HepG2 (cell line): ENCODE data around the gene CDK14. TPM values are rescaled to one million over a fixed set of nuclear protein-coding genes. Genes with fewer than 3 reads are reported as not detected.

ENCODE experiments used
- ATAC-seq: fragments of 200-7000 bp; cut with Tn5 transposase; 3 replicates; pipeline ENCODE4 v1.9.1; 2020; ENCODE audit warnings: mild to moderate bottlenecking, moderate library complexity
- BruUV-seq: library from RNA; stranded (reverse); fragments of 400-500 nt; replicated peaks from 2 replicates; lab custom pipeline; 2021; lab: Mats Ljungman, UMichigan
- CTCF ChIA-PET: fragments of 300-600 bp; formaldehyde crosslinking; extraction: SDS; loops from one replicate; lab custom pipeline; 2021; ENCODE audit warnings: low total read pairs, inconsistent platforms, low intra/inter-chr PET ratio; lab: Yijun Ruan, JAX
- POLR2A ChIA-PET: fragments of 350-600 bp; sonication (Branson Sonifier 250); formaldehyde crosslinking; loops from one replicate; lab custom pipeline; 2020; ENCODE audit warnings: antibody characterized with exemption, inconsistent platforms; lab: Yijun Ruan, JAX
- DNase-seq: peaks from one replicate; pipeline ENCODE4 v3.0.0-alpha.2; 2015; ENCODE audit warnings: low spot score
- FAIRE-seq: peaks from 3 replicates; lab custom pipeline; 2011; peaks lifted over from hg19 to GRCh38; lab: Jason Lieb, UNC
- H2AFZ ChIP-seq: one replicate; pipeline ENCODE4 v1.6.1; 2011; ENCODE audit warnings: low read length, inconsistent platforms
- H3K27ac ChIP-seq: fragments of 300-600 bp; 3 replicates; pipeline ENCODE4 v1.8.0; 2011; ENCODE audit warnings: mixed run types, mild to moderate bottlenecking, mixed read lengths, low read length, inconsistent platforms; ENCODE audit not compliant: insufficient read depth; ENCODE audit errors: extremely low read length
- H3K27me3 ChIP-seq, 2 experiments: fragments of 200-600 bp in 1 of 2; 2 replicates in 1 of 2; 3 replicates in 1 of 2; pipeline versions ENCODE4 v1.6.0 to v1.8.0; 2011; ENCODE audit warnings: low read length in 2 of 2, mild to moderate bottlenecking in 2 of 2, moderate library complexity in 2 of 2, inconsistent platforms in 1 of 2; ENCODE audit not compliant: insufficient read depth in 2 of 2, control insufficient read depth in 1 of 2
- H3K36me3 ChIP-seq, 2 experiments: fragments of 200-600 bp in 1 of 2; replicated peaks in 1 of 2; 2 replicates in 1 of 2; 3 replicates in 1 of 2; pipeline versions ENCODE4 v1.5.1 to v1.8.0; 2011; ENCODE audit warnings: low read length in 2 of 2, inconsistent platforms in 1 of 2; ENCODE audit not compliant: insufficient read depth in 2 of 2, control insufficient read depth in 1 of 2
- H3K4me1 ChIP-seq: 2 replicates; pipeline ENCODE4 v1.5.1; 2012; ENCODE audit warnings: low read length, inconsistent platforms; ENCODE audit not compliant: insufficient read depth
- H3K4me2 ChIP-seq: 2 replicates; pipeline ENCODE4 v1.6.0; 2011; ENCODE audit warnings: low read depth, low read length, inconsistent platforms
- H3K4me3 ChIP-seq, 3 experiments: fragments of 200-600 bp in 1 of 3; sonication (generic), shearing (Covaris generic) in 1 of 3; replicated peaks in 1 of 3; 2 replicates each; pipeline ENCODE4 v1.5.1; 2011 to 2016; ENCODE audit warnings: low read length in 3 of 3, inconsistent platforms in 2 of 3, low read depth in 2 of 3, mild to moderate bottlenecking in 2 of 3, control low read depth in 1 of 3, mixed read lengths in 1 of 3; ENCODE audit not compliant: insufficient read depth in 1 of 3
- H3K79me2 ChIP-seq: one replicate; pipeline ENCODE4 v1.6.1; 2011; ENCODE audit warnings: low read length, inconsistent platforms; ENCODE audit not compliant: insufficient read depth
- H3K9ac ChIP-seq: 2 replicates; pipeline ENCODE4 v1.6.0; 2011; ENCODE audit warnings: mild to moderate bottlenecking, low read depth, low read length, inconsistent platforms; ENCODE audit not compliant: insufficient read depth
- H3K9me3 ChIP-seq: 2 replicates; pipeline ENCODE4 v1.5.1; 2012; ENCODE audit warnings: mild to moderate bottlenecking, low read length
- H4K20me1 ChIP-seq: 2 replicates; pipeline ENCODE4 v1.6.0; 2011; ENCODE audit warnings: inconsistent platforms, mild to moderate bottlenecking, low read length, moderate library complexity; ENCODE audit not compliant: insufficient read depth
- ASH2L ChIP-seq: fragments of 300-600, 200-600 bp; sonication (generic); IDR thresholded peaks from 2 replicates; pipeline ENCODE4 v1.7.0; 2017; ENCODE audit warnings: low read depth, mild to moderate bottlenecking, moderate library complexity, mixed read lengths, low read length; ENCODE audit not compliant: insufficient read length
- SRSF4 ChIP-seq: fragments of 200-400 bp; formaldehyde crosslinking; IDR thresholded peaks from one replicate; pipeline ENCODE4 v1.6.1; 2018; ENCODE audit warnings: mild to moderate bottlenecking, low read depth, low read length, moderate library complexity; ENCODE audit not compliant: poor library complexity, severe bottlenecking
- ZBTB7B ChIP-seq: sonication (generic); formaldehyde crosslinking; IDR thresholded peaks from 2 replicates; pipeline ENCODE4 v1.4.0; 2020; ENCODE audit warnings: missing genetic modification reagents
- ZNF292 ChIP-seq: sonication (generic); formaldehyde crosslinking; IDR thresholded peaks from 2 replicates; pipeline ENCODE4 v1.8.1; 2022; ENCODE audit warnings: mild to moderate bottlenecking, low read depth, missing genetic modification reagents, borderline replicate concordance
- ZNF839 ChIP-seq: sonication (generic); formaldehyde crosslinking; IDR thresholded peaks from 2 replicates; pipeline ENCODE4 v1.4.0; 2020; ENCODE audit warnings: missing genetic modification reagents, mild to moderate bottlenecking, borderline replicate concordance
- ZNF841 ChIP-seq: sonication (generic); formaldehyde crosslinking; IDR thresholded peaks from 2 replicates; pipeline ENCODE4 v1.8.1; 2023; ENCODE audit warnings: missing genetic modification reagents, borderline replicate concordance
- WGBS: methylation state at CpG from one replicate; pipeline ENCODE4 v1.1.6; 2017; ENCODE audit warnings: low lambda C conversion rate; 5-methylcytosine and 5-hydroxymethylcytosine counted together
- in situ Hi-C: cut with HindIII; loops from 2 replicates; pipeline ENCODE4 v1.10.0; 2017; ENCODE audit warnings: low pct_unique_long_range_greater_than_20kb; ENCODE audit not compliant: extremely low pct_ligation_motif_present
- intact Hi-C: fragments of 100-400 bp; cut with micrococcal nuclease; formaldehyde crosslinking; loops from one replicate; pipeline ENCODE4 v1.10.0; 2022; ENCODE audit not compliant: unreplicated experiment
- polyA plus RNA-seq, 8 experiments: library from polyadenylated mRNA; depleted of rRNA in 3 of 8; stranded (reverse) in 7 of 8; unstranded in 1 of 8; fragments of >200 nt; fragmentation: Illumina TruSeq in 4 of 8; extraction: Trizol in 4 of 8; gene quantifications; 2 replicates each; pipeline versions ENCODE4 v1.2.1 to v1.2.3, GENCODE V29; 2011 to 2016; ENCODE audit warnings: low read depth in 4 of 8, missing spikeins in 1 of 8, mixed read lengths in 1 of 8; ENCODE audit not compliant: insufficient read depth in 1 of 8
- total RNA-seq, 5 experiments: library from RNA; depleted of rRNA; stranded (reverse); fragments of >200 nt; fragmentation: Illumina TruSeq; extraction: Trizol; gene quantifications; 2 replicates each; pipeline ENCODE4 v1.2.3, GENCODE V29; 2016; ENCODE audit warnings: low read depth in 1 of 5
- TF ChIP-seq, protein P1 (sequence below), 2 experiments: fragments of 450-650 bp in 1 of 2; sonication (generic) in 1 of 2; formaldehyde crosslinking in 1 of 2; IDR thresholded peaks; 2 replicates each; pipeline versions ENCODE4 v1.6.1 to v1.8.0; 2016 to 2022; ENCODE audit warnings: antibody characterized with exemption in 1 of 2, mild to moderate bottlenecking in 1 of 2, missing genetic modification reagents in 1 of 2

The CDK14 gene
- total and polyA plus RNA-seq, 2 of the 13 experiments (the other 11 are each of a cell fraction or from before 2014, with no cell fraction given): 0.26 to 0.71 TPM

DNA sequence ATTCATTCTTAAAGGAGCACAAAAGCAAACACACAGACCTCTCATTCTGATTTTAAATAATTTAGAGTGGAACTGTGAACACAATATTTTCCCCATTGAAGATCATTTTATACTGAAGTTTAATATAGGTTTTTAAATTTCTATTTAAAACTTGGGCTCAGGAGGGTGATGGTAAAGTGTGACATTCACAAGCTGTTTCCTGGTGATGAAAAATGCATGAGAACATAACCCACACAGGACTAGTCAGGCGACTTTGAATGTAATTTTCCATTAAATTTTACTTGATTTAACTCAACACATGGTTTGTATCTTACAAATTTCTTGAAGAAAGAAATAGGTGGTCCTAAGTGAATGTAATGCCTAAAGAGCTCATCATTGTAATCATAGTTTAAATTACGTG is 143.6 kb downstream of the CDK14 start:
- FAIRE-seq (no peak), DNase-seq (no peak)
- CTCF ChIA-PET: no interaction called here
- Histone ChIP-seq H2AFZ (no peak overlapping the region), H3K4me1 (no peaks in the 10 kb centered on the region), H3K79me2 (no peaks in the 10 kb centered on the region), H3K9me3 (no peaks in the 10 kb centered on the region)
- no peak for TF ChIP-seq ZNF292 (CRISPR knock-in tag)
- TF ChIP-seq, all 625 proteins: peak for 0
- Histone ChIP-seq H3K4me3 (no peak overlapping the region), H3K36me3 (no peaks in the 10 kb centered on the region), H3K9ac (no peak overlapping the region), H3K27me3 (no peaks in the 10 kb centered on the region), H3K27ac (no peak overlapping the region), H4K20me1 (no peaks in the 10 kb centered on the region), H3K4me2 (no peak overlapping the region)
- no TSS peak for BruUV-seq
- POLR2A ChIA-PET: no interaction called here
- WGBS: 6% methylated on average over 2 of the region's 2 CpGs
- intact Hi-C loops: no loop called here
- in situ Hi-C loops: no loop called here
- no peak for ATAC-seq

DNA sequence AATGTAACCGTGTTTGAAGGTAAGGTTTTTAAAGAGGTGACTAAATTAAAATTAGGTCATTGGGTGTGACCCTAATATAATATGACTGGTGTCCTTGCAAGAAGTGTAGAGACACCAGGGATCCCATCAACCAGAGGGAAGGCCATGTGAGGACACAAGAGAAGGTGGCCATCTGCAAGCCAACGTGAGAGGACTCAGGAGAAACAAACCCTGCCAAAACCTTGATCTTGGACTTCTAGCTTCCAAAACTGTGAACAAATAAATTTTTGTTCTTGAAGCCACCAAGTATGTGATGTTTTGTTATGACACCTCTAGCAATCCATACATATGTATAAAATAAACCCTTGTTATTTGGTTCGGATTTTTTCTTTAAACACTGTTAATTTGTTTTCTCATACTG is 144.3 kb downstream of the CDK14 start:
- H2AFZ ChIP-seq: no peak overlapping the region
- in situ Hi-C loops: no loop called here
- no peak for TF ChIP-seq ZNF841 (CRISPR knock-in tag)
- no peak for TF ChIP-seq ZNF839
- TF ChIP-seq SRSF4: no peak
- no peak for TF ChIP-seq ASH2L
- TF ChIP-seq, protein P1, sequence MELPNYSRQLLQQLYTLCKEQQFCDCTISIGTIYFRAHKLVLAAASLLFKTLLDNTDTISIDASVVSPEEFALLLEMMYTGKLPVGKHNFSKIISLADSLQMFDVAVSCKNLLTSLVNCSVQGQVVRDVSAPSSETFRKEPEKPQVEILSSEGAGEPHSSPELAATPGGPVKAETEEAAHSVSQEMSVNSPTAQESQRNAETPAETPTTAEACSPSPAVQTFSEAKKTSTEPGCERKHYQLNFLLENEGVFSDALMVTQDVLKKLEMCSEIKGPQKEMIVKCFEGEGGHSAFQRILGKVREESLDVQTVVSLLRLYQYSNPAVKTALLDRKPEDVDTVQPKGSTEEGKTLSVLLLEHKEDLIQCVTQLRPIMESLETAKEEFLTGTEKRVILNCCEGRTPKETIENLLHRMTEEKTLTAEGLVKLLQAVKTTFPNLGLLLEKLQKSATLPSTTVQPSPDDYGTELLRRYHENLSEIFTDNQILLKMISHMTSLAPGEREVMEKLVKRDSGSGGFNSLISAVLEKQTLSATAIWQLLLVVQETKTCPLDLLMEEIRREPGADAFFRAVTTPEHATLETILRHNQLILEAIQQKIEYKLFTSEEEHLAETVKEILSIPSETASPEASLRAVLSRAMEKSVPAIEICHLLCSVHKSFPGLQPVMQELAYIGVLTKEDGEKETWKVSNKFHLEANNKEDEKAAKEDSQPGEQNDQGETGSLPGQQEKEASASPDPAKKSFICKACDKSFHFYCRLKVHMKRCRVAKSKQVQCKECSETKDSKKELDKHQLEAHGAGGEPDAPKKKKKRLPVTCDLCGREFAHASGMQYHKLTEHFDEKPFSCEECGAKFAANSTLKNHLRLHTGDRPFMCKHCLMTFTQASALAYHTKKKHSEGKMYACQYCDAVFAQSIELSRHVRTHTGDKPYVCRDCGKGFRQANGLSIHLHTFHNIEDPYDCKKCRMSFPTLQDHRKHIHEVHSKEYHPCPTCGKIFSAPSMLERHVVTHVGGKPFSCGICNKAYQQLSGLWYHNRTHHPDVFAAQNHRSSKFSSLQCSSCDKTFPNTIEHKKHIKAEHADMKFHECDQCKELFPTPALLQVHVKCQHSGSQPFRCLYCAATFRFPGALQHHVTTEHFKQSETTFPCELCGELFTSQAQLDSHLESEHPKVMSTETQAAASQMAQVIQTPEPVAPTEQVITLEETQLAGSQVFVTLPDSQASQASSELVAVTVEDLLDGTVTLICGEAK (IDR thresholded peaks at IDR 0.05): no peak
- TF ChIP-seq, protein P1 (CRISPR knock-in tag; IDR thresholded peaks at IDR 0.05): no peak
- no peak for TF ChIP-seq ZBTB7B (CRISPR knock-in tag)

More for the DNA sequence above, 144.3 kb downstream of the CDK14 start:
- no peak overlapping the region for H3K9ac ChIP-seq
- CTCF ChIA-PET: no interaction called here
- DNase-seq (no peak), ATAC-seq (no peak), FAIRE-seq (no peak)
- H3K27ac ChIP-seq: no peak overlapping the region
- H3K79me2 ChIP-seq: no peaks in the 10 kb centered on the region
- WGBS: 4% methylated on average over 3 of the region's 3 CpGs
- H4K20me1 ChIP-seq: no peaks in the 10 kb centered on the region
- no peaks in the 10 kb centered on the region for H3K4me1 ChIP-seq
- H3K27me3 ChIP-seq: no peaks in the 10 kb centered on the region
- H3K4me3 ChIP-seq: no peak overlapping the region
- no peaks in the 10 kb centered on the region for H3K36me3 ChIP-seq
- no peaks in the 10 kb centered on the region for H3K9me3 ChIP-seq
- intact Hi-C loops: no loop called here
- POLR2A ChIA-PET: no interaction called here
- no peak overlapping the region for H3K4me2 ChIP-seq
- no TSS peak for BruUV-seq
